HFFc6 (cell line): ENCODE measurements around the gene SNRNP27. TPM values are rescaled to one million over a fixed set of nuclear protein-coding genes. Genes with fewer than 3 reads are reported as not detected.
"Not testable (repeated sequence)": the region's sequence is repeated elsewhere in the genome, so short reads cannot be mapped to it uniquely, and the experiment has no call there.

Experiments
- DNase-seq: peaks from one replicate; pipeline ENCODE4 v3.0.0-alpha.2; 2018
- H3K27ac Mint-ChIP-seq: 2 replicates; pipeline ENCODE4 v1.8.0; 2020; ENCODE audit warnings: mild to moderate bottlenecking, mixed read lengths
- H3K27me3 Mint-ChIP-seq: 2 replicates; pipeline ENCODE4 v1.8.0; 2021; ENCODE audit warnings: mild to moderate bottlenecking, moderate library complexity, mixed read lengths; ENCODE audit not compliant: insufficient read depth
- H3K36me3 Mint-ChIP-seq: 2 replicates; pipeline ENCODE4 v1.8.0; 2021; ENCODE audit warnings: low read depth, mixed read lengths
- H3K4me1 Mint-ChIP-seq: 2 replicates; pipeline ENCODE4 v1.8.0; 2020; ENCODE audit warnings: low read depth, mixed read lengths
- H3K4me3 Mint-ChIP-seq: 2 replicates; pipeline ENCODE4 v1.8.0; 2020; ENCODE audit warnings: mild to moderate bottlenecking, moderate library complexity, mixed read lengths
- H3K9me3 Mint-ChIP-seq: 2 replicates; pipeline ENCODE4 v1.8.0; 2020; ENCODE audit warnings: mild to moderate bottlenecking, mixed read lengths
- CTCF ChIP-seq: fragments of 200-600 bp; sonication (generic); IDR thresholded peaks from 2 replicates; pipeline ENCODE4 v1.5.0; 2021; ENCODE audit warnings: antibody characterized with exemption, mild to moderate bottlenecking
- total RNA-seq, 6 experiments: library from RNA; stranded (reverse); fragmentation: NEBNext Ultra II Directional; extraction: Animal tissue kit (Norgen Biotek cat#: 25700); gene quantifications; 2 replicates in 1 of 6; 3 replicates in 5 of 6; pipeline ENCODE4 v1.2.3, GENCODE V29; 2021

The SNRNP27 gene
- total RNA-seq, 6 experiments from 2014 or later, result 46.4 to 62.0 (median 55.7) TPM

DNA sequence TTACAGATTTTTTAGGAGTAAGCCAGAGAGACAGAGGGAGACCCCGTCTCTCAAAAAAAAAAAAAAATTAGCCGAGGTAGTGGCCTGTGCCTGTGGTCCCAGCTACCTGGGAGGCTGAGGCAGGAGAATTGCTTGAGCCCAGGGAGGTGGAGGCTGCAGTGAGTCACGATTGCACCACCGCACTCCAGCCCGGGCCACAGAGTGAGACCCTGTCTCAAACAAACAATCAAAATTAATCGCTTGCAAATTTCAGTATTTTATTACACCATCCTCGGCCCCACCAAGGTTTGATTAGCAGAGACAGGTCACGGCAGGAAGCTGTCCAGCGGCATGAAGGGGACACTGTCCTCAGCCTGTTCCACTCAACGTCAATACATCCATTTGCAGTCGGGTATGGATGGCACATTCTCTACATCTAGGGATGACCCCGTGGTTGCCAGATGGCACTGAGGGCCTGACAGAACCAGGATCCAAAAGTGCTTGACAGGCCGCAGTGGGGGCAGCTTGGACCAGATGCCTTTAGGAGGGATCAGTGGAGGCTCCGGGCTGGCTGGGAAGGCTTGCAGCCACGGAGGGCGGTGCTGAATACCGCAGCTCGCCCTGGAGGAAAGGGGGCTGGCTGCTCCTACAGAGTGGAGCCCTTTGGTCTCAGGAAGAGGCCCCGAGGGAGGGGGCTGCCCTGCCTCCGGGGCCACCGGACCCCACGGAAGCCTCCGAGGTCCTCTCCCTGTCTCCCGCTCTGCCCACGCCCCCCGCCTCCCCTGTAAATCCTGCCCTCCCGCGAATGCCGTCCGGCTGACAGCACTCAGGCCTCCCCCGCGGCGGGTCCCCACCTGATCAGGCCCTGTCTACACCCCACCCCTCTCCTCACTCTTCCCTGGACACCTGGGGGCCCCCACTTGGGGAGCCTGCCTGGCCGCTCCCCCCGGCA lies 54.5 kb downstream of the SNRNP27 start:
- H3K4me3 Mint-ChIP-seq, result no peak overlapping the region
- H3K36me3 Mint-ChIP-seq, result peaks cover 1% of the 10 kb centered on the region
- H3K4me1 Mint-ChIP-seq, result peaks cover 32% of the 10 kb centered on the region
- H3K27me3 Mint-ChIP-seq, result peaks cover 7% of the 10 kb centered on the region
- H3K9me3 Mint-ChIP-seq, result no peaks in the 10 kb centered on the region
- TF ChIP-seq CTCF, result no peak
- H3K27ac Mint-ChIP-seq, result no peak overlapping the region
- DNase-seq, result no peak

GRCh38 chr2:69948963-69949645 lies 55.3 kb downstream of the SNRNP27 start:
- Mint-ChIP-seq H3K27me3 (peaks cover 7% of the 10 kb centered on the region), H3K4me3 (no peak overlapping the region), H3K27ac (no peak overlapping the region), H3K9me3 (no peaks in the 10 kb centered on the region), H3K36me3 (no peaks in the 10 kb centered on the region), H3K4me1 (peaks cover 32% of the 10 kb centered on the region)
- no peak for TF ChIP-seq CTCF
- DNase-seq, result no peak

GRCh38 chr2:69950241-69950640 lies 56.5 kb downstream of the SNRNP27 start:
- peaks cover 31% of the 10 kb centered on the region for H3K4me1 Mint-ChIP-seq
- TF ChIP-seq CTCF, result no peak
- peaks cover 10% of the 10 kb centered on the region for H3K27me3 Mint-ChIP-seq
- H3K9me3 Mint-ChIP-seq, result no peaks in the 10 kb centered on the region
- H3K36me3 Mint-ChIP-seq, result no peaks in the 10 kb centered on the region
- DNase-seq, result no peak
- no peak overlapping the region for H3K4me3 Mint-ChIP-seq
- H3K27ac Mint-ChIP-seq, result no peak overlapping the region

- Mint-ChIP-seq H3K4me1 (peaks cover 27% of the 10 kb centered on the region), H3K27me3 (peaks cover 13% of the 10 kb centered on the region)
- H3K4me3 Mint-ChIP-seq, H3K27ac Mint-ChIP-seq, H3K9me3 Mint-ChIP-seq, DNase-seq, H3K36me3 Mint-ChIP-seq: not testable (repeated sequence)
These were observed 56.9 kb downstream of the SNRNP27 start for GRCh38 chr2:69950671-69951070.

- Mint-ChIP-seq H3K4me3 (no peak overlapping the region), H3K27me3 (peaks cover 26% of the 10 kb centered on the region), H3K9me3 (no peaks in the 10 kb centered on the region), H3K4me1 (peaks cover 9% of the 10 kb centered on the region), H3K36me3 (no peaks in the 10 kb centered on the region), H3K27ac (no peak overlapping the region)
- no peak for DNase-seq
- TF ChIP-seq CTCF, result no peak
These were observed 58.8 kb downstream of the SNRNP27 start for GRCh38 chr2:69952336-69953115.
